ENCODE measurements around the gene SPHKAP. TPM values are rescaled to one million over a fixed set of nuclear protein-coding genes. Genes with fewer than 3 reads are reported as not detected.

Gene SPHKAP
- total RNA-seq, 2 experiments from 2014 or later, result not detected

GRCh38 chr2:228180181-228181097 lies 1.0 kb downstream of the SPHKAP start:
- no peaks in the 10 kb centered on the region for H3K36me3 Mint-ChIP-seq (ENCODE audit: low read depth)
- ChIA-PET POLR2A (no interaction called here), CTCF (no interaction called here)
- peaks cover 6% of the 10 kb centered on the region for H3K9me3 Mint-ChIP-seq
- ATAC-seq (ENCODE audit: poor library complexity), result no peak
- no peak overlapping the region for H3K27ac Mint-ChIP-seq
- Histone ChIP-seq H3K27me3 (ENCODE audit: control insufficient read depth in 1 of 2, insufficient read depth in 2 of 2, low read length in 2 of 2) (peaks cover 4 to 7% of the 10 kb centered on the region in 2 experiments), H3K36me3 (ENCODE audit: insufficient read depth, low read length) (no peaks in the 10 kb centered on the region), H3K27ac (ENCODE audit: low read depth in 1 of 2, low read length in 2 of 2) (no peak overlapping the region), H3K4me3 (ENCODE audit: low read length) (no peak overlapping the region), H3K4me1 (ENCODE audit: insufficient read depth, low read length) (no peaks in the 10 kb centered on the region), H3K9me3 (ENCODE audit: control insufficient read depth in 1 of 2, insufficient read depth in 1 of 2, low read length in 2 of 2) (peaks cover 4 to 22% of the 10 kb centered on the region in 2 experiments)
- no peaks in the 10 kb centered on the region for H3K4me1 Mint-ChIP-seq (ENCODE audit: low read depth)
- TF ChIP-seq CTCF (IDR thresholded peaks at IDR 0.05), result no peak
- DNase-seq, result no peak
- no peak overlapping the region for H3K4me3 Mint-ChIP-seq
- intact Hi-C loops (cut with DNase I, micrococcal nuclease), result no loop called here
- peaks cover 22% of the 10 kb centered on the region for H3K27me3 Mint-ChIP-seq

GRCh38 chr2:228167290-228167689 lies 14.2 kb downstream of the SPHKAP start:
- H3K4me3 Mint-ChIP-seq, result no peak overlapping the region
- peaks cover 3% of the 10 kb centered on the region for H3K9me3 Mint-ChIP-seq
- DNase-seq, result no peak
- H3K9me3 ChIP-seq (ENCODE audit: control insufficient read depth in 1 of 2, insufficient read depth in 1 of 2, low read length in 2 of 2), result no peaks in the 10 kb centered on the region
- CTCF ChIA-PET, result no interaction called here
- H3K36me3 Mint-ChIP-seq (ENCODE audit: low read depth), result no peaks in the 10 kb centered on the region
- ATAC-seq (ENCODE audit: poor library complexity), result no peak
- H3K4me1 Mint-ChIP-seq (ENCODE audit: low read depth), result no peaks in the 10 kb centered on the region
- intact Hi-C loops (cut with DNase I, micrococcal nuclease), result no loop called here
- H3K4me3 ChIP-seq (ENCODE audit: low read length), result no peak overlapping the region
- H3K4me1 ChIP-seq (ENCODE audit: insufficient read depth, low read length), result no peaks in the 10 kb centered on the region
- no peaks in the 10 kb centered on the region for H3K36me3 ChIP-seq (ENCODE audit: insufficient read depth, low read length)
- POLR2A ChIA-PET, result no interaction called here
- H3K27ac ChIP-seq (ENCODE audit: low read depth in 1 of 2, low read length in 2 of 2), result no peak overlapping the region
- H3K27ac Mint-ChIP-seq, result no peak overlapping the region
- no peaks in the 10 kb centered on the region for H3K27me3 ChIP-seq (ENCODE audit: control insufficient read depth in 1 of 2, insufficient read depth in 2 of 2, low read length in 2 of 2)
- no peaks in the 10 kb centered on the region for H3K27me3 Mint-ChIP-seq
- no peak for TF ChIP-seq CTCF (IDR thresholded peaks at IDR 0.05)

GRCh38 chr2:228164718-228165117 lies 16.8 kb downstream of the SPHKAP start:
- intact Hi-C loops (cut with DNase I, micrococcal nuclease), result no loop called here
- H3K27me3 ChIP-seq (ENCODE audit: control insufficient read depth in 1 of 2, insufficient read depth in 2 of 2, low read length in 2 of 2), result no peaks in the 10 kb centered on the region
- CTCF ChIA-PET, result no interaction called here
- no peaks in the 10 kb centered on the region for H3K27me3 Mint-ChIP-seq
- DNase-seq, result no peak
- no peaks in the 10 kb centered on the region for H3K36me3 ChIP-seq (ENCODE audit: insufficient read depth, low read length)
- H3K4me3 ChIP-seq (ENCODE audit: low read length), result no peak overlapping the region
- H3K4me3 Mint-ChIP-seq, result no peak overlapping the region
- no peaks in the 10 kb centered on the region for H3K4me1 ChIP-seq (ENCODE audit: insufficient read depth, low read length)
- peaks cover 7% of the 10 kb centered on the region for H3K9me3 Mint-ChIP-seq
- ATAC-seq (ENCODE audit: poor library complexity), result no peak
- H3K9me3 ChIP-seq (ENCODE audit: control insufficient read depth in 1 of 2, insufficient read depth in 1 of 2, low read length in 2 of 2), result no peaks in the 10 kb centered on the region
- H3K27ac Mint-ChIP-seq, result no peak overlapping the region
- H3K27ac ChIP-seq (ENCODE audit: low read depth in 1 of 2, low read length in 2 of 2), result no peak overlapping the region
- H3K36me3 Mint-ChIP-seq (ENCODE audit: low read depth), result no peaks in the 10 kb centered on the region
- POLR2A ChIA-PET, result no interaction called here
- no peaks in the 10 kb centered on the region for H3K4me1 Mint-ChIP-seq (ENCODE audit: low read depth)
- TF ChIP-seq CTCF (IDR thresholded peaks at IDR 0.05), result no peak
